Cardiac septum (tissue), 1 donor: ENCODE measurements around the gene RASGEF1C. TPM values are rescaled to one million over a fixed set of nuclear protein-coding genes. Genes with fewer than 3 reads are reported as not detected.
"Not testable (repeated sequence)": the region's sequence is repeated elsewhere in the genome, so short reads cannot be mapped to it uniquely, and the experiment has no call there.

Experiments
- DNase-seq: peaks from one replicate; pipeline ENCODE4 v3.0.0-alpha.2; 2020; ENCODE audit warnings: low spot score
- intact Hi-C: fragments of 100-400 bp; cut with DNase I; formaldehyde crosslinking; loops from one replicate; pipeline ENCODE4 v1.14.0; 2022
- total RNA-seq: library from RNA; stranded (reverse); fragmentation: NEBNext Ultra II Directional; extraction: Animal tissue kit (Norgen Biotek cat#: 25700); gene quantifications from one replicate; pipeline ENCODE4 v1.2.1, GENCODE V29; 2021
- donor health status: DM: no; HTN: no; CAD: no.

RASGEF1C gene
- total RNA-seq, 1 donor from 2014 or later, result 0.40 TPM

DNA sequence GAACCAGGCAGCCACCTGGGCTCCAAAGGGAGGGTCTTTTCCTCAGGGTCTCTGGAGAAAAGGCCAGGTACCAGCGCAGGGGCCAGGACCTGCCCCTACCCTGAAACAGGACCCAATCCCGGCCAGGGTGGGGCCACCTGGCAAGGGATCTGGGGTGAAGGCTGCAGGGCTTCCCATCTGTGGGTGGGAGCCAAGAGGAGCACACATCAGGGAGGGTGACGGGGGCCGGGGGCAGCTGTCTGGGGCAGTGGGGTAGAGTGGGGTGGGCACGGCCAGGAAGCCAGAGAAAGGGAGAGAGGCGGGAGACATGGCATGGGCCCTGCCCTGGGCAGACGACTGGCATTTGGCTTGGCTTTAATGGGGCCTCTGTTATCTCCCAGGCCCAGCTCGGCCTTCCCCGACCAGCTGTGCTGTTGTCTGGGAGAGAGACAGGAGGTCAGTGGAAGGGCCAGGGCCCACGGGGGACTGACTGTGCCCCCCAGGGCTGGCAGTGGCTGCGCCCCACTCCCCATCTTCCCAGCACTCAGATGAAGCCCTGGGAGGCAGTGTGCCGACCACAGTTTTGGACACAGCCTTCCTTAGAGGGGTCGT lies 80.2 kb downstream of the RASGEF1C start:
- DNase-seq, result no peak
- intact Hi-C loops, result loop anchor here (5.0 kb wide), 3 partner anchors 79 to 344 kb away; partner anchors contain the start of gene RASGEF1C

- intact Hi-C loops, result loop anchor here (5.0 kb wide), 3 partner anchors 79 to 344 kb away; partner anchors contain the start of gene RASGEF1C
- DNase-seq, result peak; percentile 67
Observed at GRCh38 chr5:180127682-180128670, 81.0 kb downstream of the RASGEF1C start.

GRCh38 chr5:180126716-180127681 lies 82.0 kb downstream of the RASGEF1C start:
- intact Hi-C loops, result loop anchor here (5.0 kb wide), 3 partner anchors 80 to 345 kb away; partner anchors contain the start of gene RASGEF1C

DNA sequence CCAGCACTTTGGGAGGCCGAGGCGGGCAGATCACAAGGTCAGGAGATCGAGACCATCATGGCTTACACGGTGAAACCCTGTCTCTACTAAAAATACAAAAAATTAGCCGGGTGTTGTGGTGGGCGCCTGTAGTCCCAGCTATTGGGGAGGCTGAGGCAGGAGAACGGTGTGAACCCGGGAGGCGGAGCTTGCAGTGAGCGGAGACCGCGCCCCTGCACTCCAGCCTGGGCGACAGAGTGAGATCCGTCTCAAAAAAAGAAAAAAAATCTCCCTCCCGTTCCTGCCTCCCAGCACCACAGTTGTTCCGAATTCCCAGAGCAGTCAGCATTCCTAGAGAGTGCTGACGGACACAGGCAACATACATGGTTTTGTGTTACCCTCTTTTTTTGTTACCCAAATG lies 82.9 kb downstream of the RASGEF1C start:
- intact Hi-C loops, result loop anchor here (5.0 kb wide), 3 partner anchors 81 to 346 kb away; partner anchors contain the start of gene RASGEF1C
- DNase-seq, result not testable (repeated sequence)

More at GRCh38 chr5:180126716-180127681, 82.0 kb downstream of the RASGEF1C start:
- DNase-seq, result peak; percentile 75

DNA sequence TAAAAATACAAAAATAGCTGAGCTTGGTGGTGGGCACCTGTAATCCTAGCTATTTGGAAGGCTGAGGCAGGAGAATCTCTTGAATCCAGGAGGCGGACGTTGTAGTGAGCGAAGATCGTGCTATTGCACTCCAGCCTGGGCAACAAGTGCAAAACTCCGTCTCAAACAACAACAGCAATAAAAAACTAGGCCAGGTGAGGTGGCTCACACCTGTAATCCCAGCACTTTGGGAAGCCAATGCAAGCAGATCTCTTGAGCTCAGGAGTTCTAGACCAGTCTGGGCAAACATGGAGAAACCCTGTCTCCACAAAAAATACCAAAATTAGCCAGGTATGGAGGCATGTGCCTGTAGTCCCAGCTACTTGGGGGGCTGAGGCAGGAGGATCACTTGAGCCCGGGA lies 84.3 kb downstream of the RASGEF1C start:
- intact Hi-C loops, result loop anchor here (5.0 kb wide), 3 partner anchors 83 to 348 kb away; partner anchors contain the start of gene RASGEF1C
- DNase-seq, result peak; percentile 27

GRCh38 chr5:180122875-180123274 lies 86.1 kb downstream of the RASGEF1C start:
- DNase-seq, result no peak
- intact Hi-C loops, result no loop called here

DNA sequence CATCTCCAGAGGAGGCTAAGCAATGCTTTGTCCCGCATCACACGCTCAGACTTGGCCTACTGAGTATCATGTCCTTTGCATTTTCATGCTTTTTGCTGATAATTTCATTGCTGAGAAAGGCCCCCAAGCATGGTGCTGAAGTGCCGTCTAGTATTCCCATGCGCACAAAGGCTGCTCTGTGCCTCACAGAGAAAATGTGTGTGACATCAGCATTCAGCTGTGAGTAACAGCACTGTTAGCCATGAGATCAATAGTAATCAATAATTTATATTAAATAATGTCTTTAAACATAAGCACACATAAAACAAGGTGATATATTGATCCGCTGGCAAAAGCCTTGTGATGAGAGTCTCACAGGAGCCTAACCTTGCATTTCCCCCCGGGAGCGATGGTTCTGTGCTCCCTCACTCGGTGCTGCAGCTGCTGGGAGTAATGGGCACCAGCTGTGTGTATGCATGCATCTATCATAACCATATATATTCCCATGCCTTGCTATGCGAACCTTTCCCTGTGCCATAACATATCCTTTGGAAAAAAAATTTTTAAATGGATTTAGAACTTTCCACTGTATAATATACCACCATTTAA lies 87.1 kb downstream of the RASGEF1C start:
- no peak for DNase-seq
- intact Hi-C loops, result no loop called here

DNA sequence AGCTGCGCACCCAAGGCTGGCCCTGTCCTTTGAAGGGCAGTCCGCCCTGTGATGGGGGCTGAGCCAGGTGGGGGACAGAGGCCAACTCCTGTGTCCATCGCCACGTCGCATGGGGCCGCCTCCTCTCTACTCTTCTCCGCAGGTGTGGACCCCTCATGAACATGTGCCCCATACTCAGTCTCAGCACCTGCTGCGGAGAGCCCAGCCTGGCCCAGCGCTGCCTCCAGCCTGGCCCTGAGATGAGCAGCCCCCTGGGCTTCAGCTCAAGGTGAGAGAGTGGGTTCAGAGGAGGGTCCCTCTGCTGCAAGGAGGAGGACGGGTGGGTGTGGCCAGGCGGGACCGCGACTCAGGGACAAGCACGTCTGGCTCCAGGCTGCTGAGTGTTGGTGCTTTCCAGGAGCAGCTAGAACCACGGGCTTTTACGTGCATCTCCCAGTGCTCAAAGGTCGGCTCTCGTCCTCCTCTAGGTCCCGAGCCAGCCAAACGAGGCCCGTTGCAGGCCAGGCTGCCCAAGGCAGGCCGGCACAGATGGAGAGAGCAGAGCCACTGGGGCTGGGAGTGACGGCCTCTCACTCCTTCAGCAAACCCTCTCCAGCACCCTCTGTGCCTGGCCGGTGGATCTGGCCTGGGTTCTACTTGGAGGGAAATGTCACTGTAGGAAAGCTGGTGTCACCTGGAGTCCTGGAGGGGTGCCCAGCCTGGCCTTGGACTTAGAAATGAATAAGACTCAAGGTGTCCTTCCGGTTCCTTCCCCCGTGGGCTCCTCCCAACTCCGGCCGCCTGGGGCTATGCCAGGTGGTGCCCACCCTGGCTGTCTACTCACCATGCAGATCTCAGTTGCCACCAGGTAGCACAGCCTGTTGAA lies 88.5 kb downstream of the RASGEF1C start:
- DNase-seq, result peak; percentile 74
- intact Hi-C loops, result no loop called here

GRCh38 chr5:180119903-180120236 lies 89.1 kb downstream of the RASGEF1C start:
- no peak for DNase-seq
- intact Hi-C loops, result no loop called here

DNA sequence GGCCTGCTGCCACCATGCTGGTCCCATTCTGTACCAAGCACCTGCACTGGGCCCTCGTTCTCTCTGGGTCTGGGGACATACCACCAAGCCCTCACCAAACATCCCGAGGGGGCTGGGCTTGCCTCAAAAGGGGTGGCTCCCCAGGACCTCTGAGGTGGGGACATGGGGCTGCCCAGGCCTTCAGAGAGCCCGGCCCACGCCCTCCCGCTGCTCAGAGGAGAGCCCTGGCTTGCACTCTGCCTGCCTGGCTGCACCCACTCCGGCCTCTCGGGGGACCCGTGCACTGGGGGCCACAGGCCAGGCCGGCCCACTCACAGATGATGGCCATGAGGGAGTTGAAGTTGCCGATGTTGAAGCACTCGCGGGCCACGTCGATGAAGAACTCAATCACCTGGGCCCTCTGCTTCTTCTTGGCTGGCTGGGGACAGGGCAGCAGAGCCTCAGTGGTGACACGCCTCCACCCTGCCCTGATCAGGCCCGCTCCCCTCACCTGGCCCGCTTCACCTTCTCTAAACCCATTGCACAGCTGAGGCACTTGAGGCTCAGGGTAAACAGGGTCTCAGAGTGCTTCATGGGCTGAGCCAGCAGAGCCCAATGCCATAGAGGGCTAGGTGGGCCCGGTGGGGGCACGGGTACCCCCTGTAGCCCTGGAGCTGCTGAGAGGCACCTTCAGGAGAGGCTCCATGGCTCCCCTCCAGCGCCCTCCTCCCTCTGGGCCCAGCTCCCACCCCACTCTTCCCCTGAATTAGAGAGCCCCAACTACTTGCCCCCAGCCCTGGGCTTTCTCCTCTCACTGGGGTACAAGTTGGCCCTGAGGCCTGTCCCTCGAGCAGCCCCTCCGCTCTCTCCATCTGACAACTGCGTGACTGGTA lies 89.7 kb downstream of the RASGEF1C start:
- peak; percentile 56 for DNase-seq
- intact Hi-C loops, result no loop called here

GRCh38 chr5:180118391-180118791 lies 90.6 kb downstream of the RASGEF1C start:
- intact Hi-C loops, result no loop called here
- DNase-seq, result peak; percentile 64

GRCh38 chr5:180117000-180117725 lies 91.8 kb downstream of the RASGEF1C start:
- intact Hi-C loops, result no loop called here
- DNase-seq, result no peak

- intact Hi-C loops, result no loop called here
- DNase-seq, result peak; percentile 55
Observed at GRCh38 chr5:180116077-180116999, 92.7 kb downstream of the RASGEF1C start.

DNA sequence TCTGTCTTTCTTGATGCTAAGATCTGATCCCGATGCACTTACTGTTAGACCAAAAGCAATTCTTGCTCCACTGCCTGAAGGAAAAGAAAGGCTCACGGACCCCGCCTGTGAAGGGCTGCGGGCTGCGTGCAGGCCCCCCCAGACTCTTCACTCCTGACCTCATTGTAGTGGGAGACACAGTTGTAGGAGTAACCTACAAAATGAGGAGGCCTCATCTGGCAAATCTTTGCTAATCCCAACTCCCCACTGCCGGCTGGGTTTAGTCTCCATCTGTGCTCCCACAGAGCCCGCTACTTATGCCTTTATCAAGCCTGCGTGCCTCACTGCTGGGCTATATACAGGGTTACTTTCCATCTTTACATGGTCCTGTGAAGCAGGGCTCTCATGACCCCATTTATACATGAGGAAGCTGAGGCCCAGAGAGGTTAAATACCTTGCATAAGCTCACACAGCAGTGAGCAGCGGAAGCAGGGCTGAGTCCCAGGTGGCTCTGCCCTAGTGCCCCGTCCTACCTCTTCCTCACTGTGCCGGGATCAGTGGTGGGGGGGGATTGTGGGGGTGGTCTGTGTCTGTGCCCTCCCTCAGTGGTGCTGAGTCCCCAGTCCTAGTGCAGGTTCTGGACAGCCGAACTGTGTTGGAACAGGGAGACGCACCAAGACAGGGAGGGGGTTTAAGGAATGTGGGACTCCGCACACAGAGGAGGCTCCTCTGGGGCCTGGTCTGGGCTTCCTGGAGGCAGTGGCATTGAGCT lies 93.5 kb downstream of the RASGEF1C start:
- intact Hi-C loops, result no loop called here
- peak; percentile 67 for DNase-seq
